ENCODE data around the gene FMO3.

The FMO3 gene

DNA sequence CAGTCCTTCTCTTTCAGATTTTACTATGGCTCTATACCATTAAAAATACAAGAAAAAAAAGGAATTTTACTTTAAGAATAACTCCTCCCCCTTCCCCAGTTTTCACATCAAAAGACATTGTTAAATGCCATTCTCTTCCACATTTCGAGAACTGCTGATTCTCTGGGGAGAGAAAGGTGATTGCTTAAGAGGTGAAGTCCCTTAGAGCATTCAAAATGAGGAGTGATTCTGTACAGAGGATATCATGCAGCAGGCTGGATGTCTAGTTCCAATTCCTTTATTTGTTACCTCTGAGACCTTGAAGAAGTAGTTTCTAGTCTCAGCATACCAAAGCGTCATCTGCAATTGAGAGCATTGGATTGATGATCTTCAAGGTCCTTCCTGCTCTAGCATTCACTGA, 46.9 kb downstream of the FMO3 start:
- no peak for DNase-seq (ENCODE audit: low spot score)
- in situ Hi-C loops (cut with MboI; ENCODE audit: low pct_unique_long_range_greater_than_20kb, low sequenced_read_pairs, unreplicated experiment) = no loop called here
- TF ChIP-seq, protein P1, sequence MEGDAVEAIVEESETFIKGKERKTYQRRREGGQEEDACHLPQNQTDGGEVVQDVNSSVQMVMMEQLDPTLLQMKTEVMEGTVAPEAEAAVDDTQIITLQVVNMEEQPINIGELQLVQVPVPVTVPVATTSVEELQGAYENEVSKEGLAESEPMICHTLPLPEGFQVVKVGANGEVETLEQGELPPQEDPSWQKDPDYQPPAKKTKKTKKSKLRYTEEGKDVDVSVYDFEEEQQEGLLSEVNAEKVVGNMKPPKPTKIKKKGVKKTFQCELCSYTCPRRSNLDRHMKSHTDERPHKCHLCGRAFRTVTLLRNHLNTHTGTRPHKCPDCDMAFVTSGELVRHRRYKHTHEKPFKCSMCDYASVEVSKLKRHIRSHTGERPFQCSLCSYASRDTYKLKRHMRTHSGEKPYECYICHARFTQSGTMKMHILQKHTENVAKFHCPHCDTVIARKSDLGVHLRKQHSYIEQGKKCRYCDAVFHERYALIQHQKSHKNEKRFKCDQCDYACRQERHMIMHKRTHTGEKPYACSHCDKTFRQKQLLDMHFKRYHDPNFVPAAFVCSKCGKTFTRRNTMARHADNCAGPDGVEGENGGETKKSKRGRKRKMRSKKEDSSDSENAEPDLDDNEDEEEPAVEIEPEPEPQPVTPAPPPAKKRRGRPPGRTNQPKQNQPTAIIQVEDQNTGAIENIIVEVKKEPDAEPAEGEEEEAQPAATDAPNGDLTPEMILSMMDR (IDR thresholded peaks at IDR 0.05; ENCODE audit: extremely low read depth, insufficient read depth, missing control alignments) = no peak

DNA sequence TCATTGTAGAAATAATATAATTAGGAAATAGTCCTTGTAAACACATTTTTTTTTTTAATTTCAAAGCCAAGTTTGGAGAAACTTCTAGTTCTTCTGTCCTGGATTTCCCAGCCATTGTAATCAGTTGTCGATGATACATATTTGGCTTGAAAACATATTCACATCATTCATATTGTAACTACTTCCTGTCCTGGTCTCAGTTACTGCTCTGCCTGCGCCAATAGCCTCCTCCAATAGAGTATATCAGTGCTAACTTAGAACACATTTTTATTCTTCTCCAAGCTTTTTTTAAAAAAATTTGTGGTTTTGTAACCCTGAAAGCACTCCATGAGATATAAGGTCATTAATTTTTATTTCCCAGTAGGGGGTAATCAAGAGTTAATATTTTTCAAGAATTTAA, 48.3 kb downstream of the FMO3 start:
- no peak for DNase-seq (ENCODE audit: low spot score)
- in situ Hi-C loops (cut with MboI; ENCODE audit: low pct_unique_long_range_greater_than_20kb, low sequenced_read_pairs, unreplicated experiment) = no loop called here
- TF ChIP-seq, protein P1 (IDR thresholded peaks at IDR 0.05; ENCODE audit: extremely low read depth, insufficient read depth, missing control alignments) = no peak

DNA sequence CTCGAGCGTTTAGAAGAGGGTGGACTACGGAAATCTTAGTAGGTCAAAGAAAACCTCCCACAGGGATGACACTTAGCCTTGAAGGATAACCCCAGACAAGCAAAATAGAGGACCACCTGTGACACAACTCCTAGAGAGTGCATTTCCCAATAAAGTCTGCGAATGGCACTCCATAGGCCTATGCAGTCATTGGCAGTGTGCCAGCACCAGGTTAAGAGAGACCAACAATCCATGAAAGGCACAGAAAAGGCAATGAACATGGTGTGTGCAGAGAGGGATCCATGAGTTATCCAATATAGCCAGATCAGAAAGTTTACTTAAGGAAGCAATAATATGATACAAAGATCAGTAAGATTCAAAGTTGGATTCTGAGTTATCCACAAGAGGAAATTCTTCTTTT, 49.2 kb downstream of the FMO3 start:
- TF ChIP-seq, protein P1 (IDR thresholded peaks at IDR 0.05; ENCODE audit: extremely low read depth, insufficient read depth, missing control alignments) = no peak
- in situ Hi-C loops (cut with MboI; ENCODE audit: low pct_unique_long_range_greater_than_20kb, low sequenced_read_pairs, unreplicated experiment) = no loop called here
- DNase-seq (ENCODE audit: low spot score) = no peak

DNA sequence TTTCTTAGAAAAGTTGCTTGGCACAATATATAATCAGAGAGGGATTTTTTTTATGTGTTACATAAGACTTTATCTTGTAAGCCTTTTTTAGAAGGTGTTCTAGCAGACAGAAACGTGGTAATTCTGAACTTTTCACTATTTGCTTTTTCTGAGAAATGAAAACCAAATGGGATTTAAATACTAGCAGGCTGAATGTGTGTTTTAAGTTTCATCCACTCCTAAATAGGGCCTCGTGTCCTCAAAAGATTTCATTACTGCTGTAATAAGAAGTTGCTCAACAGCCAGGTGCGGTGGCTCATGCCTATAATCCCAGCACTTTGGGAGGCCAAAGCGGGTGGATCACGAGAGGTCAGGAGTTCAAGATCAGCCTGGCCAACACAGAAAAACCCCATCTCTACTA, 49.7 kb downstream of the FMO3 start:
- in situ Hi-C loops (cut with MboI; ENCODE audit: low pct_unique_long_range_greater_than_20kb, low sequenced_read_pairs, unreplicated experiment) = no loop called here
- TF ChIP-seq, protein P1 (IDR thresholded peaks at IDR 0.05; ENCODE audit: extremely low read depth, insufficient read depth, missing control alignments) = no peak
- no peak for DNase-seq (ENCODE audit: low spot score)

DNA sequence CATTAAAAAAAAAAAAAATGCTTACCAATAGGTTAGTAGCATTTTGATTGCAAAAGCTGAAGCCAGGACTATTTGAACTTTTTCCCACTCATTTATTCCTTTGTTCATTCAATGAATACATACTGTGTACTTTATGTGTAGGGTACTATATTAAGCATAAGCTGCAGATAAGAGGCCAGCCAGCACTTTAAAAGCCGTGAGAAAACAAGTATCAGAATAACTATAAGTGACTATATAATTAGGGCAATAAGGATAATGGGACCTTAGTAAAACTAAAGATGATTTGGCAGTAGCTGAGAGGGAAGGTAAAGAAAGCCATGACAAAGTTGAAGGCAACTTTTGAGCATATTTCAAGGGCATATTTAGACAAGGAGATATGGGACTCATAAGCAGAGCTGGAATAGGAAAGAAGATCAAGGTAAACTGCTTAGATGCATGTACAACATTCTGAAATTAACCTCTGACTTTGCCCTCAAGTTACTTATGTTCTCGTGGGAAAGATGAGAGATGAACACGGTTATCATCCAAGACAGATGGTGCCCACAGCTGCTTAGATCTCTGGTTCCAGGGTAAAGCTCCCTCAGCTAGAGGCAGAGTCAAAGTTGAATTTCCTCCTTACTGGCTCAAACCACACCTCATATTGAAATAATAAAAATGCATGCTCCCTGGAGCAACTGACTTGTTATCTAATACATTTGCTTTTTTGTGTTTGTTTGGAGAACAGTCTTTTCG, 50.4 kb downstream of the FMO3 start:
- DNase-seq (ENCODE audit: low spot score) = no peak
- TF ChIP-seq, protein P1 (IDR thresholded peaks at IDR 0.05; ENCODE audit: extremely low read depth, insufficient read depth, missing control alignments) = no peak
- in situ Hi-C loops (cut with MboI; ENCODE audit: low pct_unique_long_range_greater_than_20kb, low sequenced_read_pairs, unreplicated experiment) = no loop called here

DNA sequence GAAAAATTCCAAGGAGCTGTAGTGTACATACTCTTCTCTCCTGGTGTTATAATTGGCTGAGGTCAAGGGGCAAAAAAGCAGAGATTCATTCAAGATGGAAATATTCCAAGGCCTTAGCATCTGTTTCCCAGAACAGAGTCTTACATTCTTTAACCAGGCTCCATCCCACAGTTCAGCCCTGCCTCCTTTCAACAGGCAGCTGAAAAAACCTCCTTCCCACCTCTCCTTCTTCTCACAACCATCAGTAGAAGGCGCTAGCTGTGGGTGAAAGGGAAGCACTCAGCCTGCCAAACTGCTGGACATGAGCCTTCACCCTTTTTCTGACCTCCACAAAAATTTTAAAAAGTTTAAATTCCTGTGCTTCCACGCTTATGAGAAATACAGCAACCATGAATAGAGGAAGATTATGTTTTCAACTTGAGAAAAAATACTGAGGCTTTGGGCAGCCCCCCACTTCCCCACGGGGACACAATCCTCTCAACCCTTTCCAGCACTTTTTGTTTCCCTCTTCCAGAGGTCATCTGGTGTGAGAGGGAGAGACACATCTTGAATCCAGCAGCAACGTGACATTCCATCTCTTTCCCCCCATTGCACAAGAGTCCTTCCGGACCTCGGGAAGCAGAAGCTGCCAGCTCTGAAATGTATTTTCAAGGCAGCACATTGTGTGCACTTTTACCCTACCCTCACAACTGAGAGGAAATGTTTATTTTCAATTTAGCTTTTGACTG, 51.1 kb downstream of the FMO3 start:
- TF ChIP-seq, protein P1 (IDR thresholded peaks at IDR 0.05; ENCODE audit: extremely low read depth, insufficient read depth, missing control alignments) = no peak
- in situ Hi-C loops (cut with MboI; ENCODE audit: low pct_unique_long_range_greater_than_20kb, low sequenced_read_pairs, unreplicated experiment) = no loop called here
- DNase-seq (ENCODE audit: low spot score) = no peak

All from GM13977 (cell line).